Astrocyte (in vitro differentiated cells and primary cell): Measurements from ENCODE around the gene STRBP. TPM values are rescaled to one million over a fixed set of nuclear protein-coding genes. Genes with fewer than 3 reads are reported as not detected.

Experiments used
- DNase-seq: peaks from one replicate; pipeline ENCODE4 v3.0.0-alpha.2; 2010; ENCODE audit warnings: low read depth
- FAIRE-seq: peaks from 2 replicates; lab custom pipeline; 2011; peaks lifted over from hg19 to GRCh38; lab: Jason Lieb, UNC
- H2AFZ ChIP-seq: 2 replicates; pipeline ENCODE4 v1.6.0; 2012; ENCODE audit warnings: low read depth, low read length, inconsistent platforms
- H3K27ac ChIP-seq: 2 replicates; pipeline ENCODE4 v1.5.1; 2011; ENCODE audit warnings: low read depth, low read length, inconsistent platforms
- H3K27me3 ChIP-seq: 2 replicates; pipeline ENCODE4 v1.6.0; 2011; ENCODE audit warnings: low read length, inconsistent platforms; ENCODE audit not compliant: insufficient read depth
- H3K36me3 ChIP-seq: 2 replicates; pipeline ENCODE4 v1.5.1; 2011; ENCODE audit warnings: low read length, inconsistent platforms; ENCODE audit not compliant: insufficient read depth
- H3K4me1 ChIP-seq: 2 replicates; pipeline ENCODE4 v1.5.1; 2011; ENCODE audit warnings: low read length, inconsistent platforms; ENCODE audit not compliant: insufficient read depth
- H3K4me2 ChIP-seq: 2 replicates; pipeline ENCODE4 v1.6.0; 2012; ENCODE audit warnings: low read length, inconsistent platforms
- H3K4me3 ChIP-seq: 2 replicates; pipeline ENCODE4 v1.5.1; 2011; ENCODE audit warnings: low read depth, mild to moderate bottlenecking, low read length, inconsistent platforms; ENCODE audit not compliant: insufficient read depth
- H3K79me2 ChIP-seq: 2 replicates; pipeline ENCODE4 v1.6.0; 2012; ENCODE audit warnings: mild to moderate bottlenecking, low read length, inconsistent platforms; ENCODE audit not compliant: insufficient read depth
- H3K9ac ChIP-seq: 2 replicates; pipeline ENCODE4 v1.6.0; 2012; ENCODE audit warnings: mild to moderate bottlenecking, low read length, inconsistent platforms
- H3K9me3 ChIP-seq: 2 replicates; pipeline ENCODE4 v1.5.1; 2012; ENCODE audit warnings: low read depth, mild to moderate bottlenecking, low read length, inconsistent platforms; ENCODE audit not compliant: insufficient read depth
- H4K20me1 ChIP-seq: 2 replicates; pipeline ENCODE4 v1.6.0; 2012; ENCODE audit warnings: low read length, inconsistent platforms; ENCODE audit not compliant: insufficient read depth
- H3K27ac Mint-ChIP-seq: one replicate; pipeline ENCODE4 v1.8.0; 2021; ENCODE audit warnings: mild to moderate bottlenecking, mixed read lengths; ENCODE audit not compliant: unreplicated experiment
- H3K27me3 Mint-ChIP-seq: one replicate; pipeline ENCODE4 v1.8.0; 2021; ENCODE audit warnings: low read depth, mixed read lengths; ENCODE audit not compliant: unreplicated experiment
- H3K36me3 Mint-ChIP-seq: one replicate; pipeline ENCODE4 v1.8.0; 2021; ENCODE audit warnings: low read depth, mixed read lengths; ENCODE audit not compliant: unreplicated experiment
- H3K4me1 Mint-ChIP-seq: one replicate; pipeline ENCODE4 v1.8.0; 2021; ENCODE audit warnings: low read depth, mixed read lengths; ENCODE audit not compliant: unreplicated experiment
- H3K4me3 Mint-ChIP-seq: one replicate; pipeline ENCODE4 v1.8.0; 2021; ENCODE audit warnings: mild to moderate bottlenecking, moderate library complexity, mixed read lengths; ENCODE audit not compliant: unreplicated experiment
- H3K9me3 Mint-ChIP-seq: one replicate; pipeline ENCODE4 v1.8.0; 2021; ENCODE audit warnings: mild to moderate bottlenecking, mixed read lengths; ENCODE audit not compliant: unreplicated experiment
- EZH2 ChIP-seq: IDR thresholded peaks from 2 replicates; pipeline ENCODE4 v1.6.1; 2012; ENCODE audit warnings: mild to moderate bottlenecking, low read length, inconsistent platforms; ENCODE audit not compliant: insufficient read depth
- total RNA-seq: library from RNA; stranded (reverse); gene quantifications from 2 replicates; pipeline ENCODE4 v1.2.1, GENCODE V29; 2021
- TF ChIP-seq, protein P1 (sequence below): IDR thresholded peaks from 2 replicates; pipeline ENCODE4 v1.5.1; 2011; ENCODE audit warnings: low read depth, mild to moderate bottlenecking, inconsistent platforms, low read length, moderate library complexity; ENCODE audit not compliant: insufficient read depth

Gene STRBP
- total RNA-seq, 1 donor from 2014 or later, result 13.1 TPM

DNA sequence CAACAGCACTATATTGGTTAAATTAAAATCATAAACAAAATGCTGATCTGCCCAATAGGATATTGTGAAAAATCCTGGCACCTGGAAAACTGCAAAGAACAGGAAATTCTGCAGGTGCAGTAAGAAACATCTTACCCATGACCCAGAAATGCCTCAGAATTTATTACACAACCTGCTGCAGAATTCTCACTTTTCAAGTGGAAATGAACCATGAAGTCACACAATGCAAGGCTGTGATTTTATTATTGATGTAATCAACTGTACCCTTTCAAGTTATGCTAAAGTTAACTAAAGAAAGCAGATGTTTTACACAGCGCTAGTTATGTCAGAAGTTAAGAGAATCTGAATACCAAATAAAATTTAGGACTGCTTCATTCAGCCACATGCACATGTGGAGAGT is 6.0 kb downstream of the STRBP start:
- FAIRE-seq (no peak), DNase-seq (no peak)
- Histone ChIP-seq H3K27me3 (peaks cover 14% of the 10 kb centered on the region), H3K9me3 (no peaks in the 10 kb centered on the region), H3K4me1 (no peaks in the 10 kb centered on the region), H3K27ac (no peak overlapping the region), H3K36me3 (no peaks in the 10 kb centered on the region), H3K9ac (no peak overlapping the region), H3K79me2 (no peaks in the 10 kb centered on the region), H4K20me1 (peaks cover 20% of the 10 kb centered on the region), H2AFZ (no peak overlapping the region), H3K4me2 (no peak overlapping the region), H3K4me3 (no peak overlapping the region)
- Mint-ChIP-seq H3K4me3 (no peak overlapping the region), H3K9me3 (no peaks in the 10 kb centered on the region), H3K36me3 (no peaks in the 10 kb centered on the region), H3K27me3 (peaks cover 5% of the 10 kb centered on the region), H3K27ac (no peak overlapping the region), H3K4me1 (no peaks in the 10 kb centered on the region)
- TF ChIP-seq, protein P1, sequence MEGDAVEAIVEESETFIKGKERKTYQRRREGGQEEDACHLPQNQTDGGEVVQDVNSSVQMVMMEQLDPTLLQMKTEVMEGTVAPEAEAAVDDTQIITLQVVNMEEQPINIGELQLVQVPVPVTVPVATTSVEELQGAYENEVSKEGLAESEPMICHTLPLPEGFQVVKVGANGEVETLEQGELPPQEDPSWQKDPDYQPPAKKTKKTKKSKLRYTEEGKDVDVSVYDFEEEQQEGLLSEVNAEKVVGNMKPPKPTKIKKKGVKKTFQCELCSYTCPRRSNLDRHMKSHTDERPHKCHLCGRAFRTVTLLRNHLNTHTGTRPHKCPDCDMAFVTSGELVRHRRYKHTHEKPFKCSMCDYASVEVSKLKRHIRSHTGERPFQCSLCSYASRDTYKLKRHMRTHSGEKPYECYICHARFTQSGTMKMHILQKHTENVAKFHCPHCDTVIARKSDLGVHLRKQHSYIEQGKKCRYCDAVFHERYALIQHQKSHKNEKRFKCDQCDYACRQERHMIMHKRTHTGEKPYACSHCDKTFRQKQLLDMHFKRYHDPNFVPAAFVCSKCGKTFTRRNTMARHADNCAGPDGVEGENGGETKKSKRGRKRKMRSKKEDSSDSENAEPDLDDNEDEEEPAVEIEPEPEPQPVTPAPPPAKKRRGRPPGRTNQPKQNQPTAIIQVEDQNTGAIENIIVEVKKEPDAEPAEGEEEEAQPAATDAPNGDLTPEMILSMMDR, result no peak
- TF ChIP-seq EZH2, result no peak

GRCh38 chr9:123261006-123261677 is 7.2 kb downstream of the STRBP start:
- no peak overlapping the region for H3K4me2 ChIP-seq
- H3K36me3 ChIP-seq, result no peaks in the 10 kb centered on the region
- no peaks in the 10 kb centered on the region for H3K4me1 ChIP-seq
- peaks cover 8% of the 10 kb centered on the region for H4K20me1 ChIP-seq
- no peaks in the 10 kb centered on the region for H3K9me3 Mint-ChIP-seq
- FAIRE-seq, result no peak
- DNase-seq, result no peak
- H3K27me3 Mint-ChIP-seq, result peaks cover under 1% of the 10 kb centered on the region
- no peak overlapping the region for H3K4me3 ChIP-seq
- H2AFZ ChIP-seq, result no peak overlapping the region
- H3K4me3 Mint-ChIP-seq, result no peak overlapping the region
- no peak overlapping the region for H3K27ac ChIP-seq
- H3K27ac Mint-ChIP-seq, result no peak overlapping the region
- no peaks in the 10 kb centered on the region for H3K9me3 ChIP-seq
- H3K36me3 Mint-ChIP-seq, result no peaks in the 10 kb centered on the region
- H3K4me1 Mint-ChIP-seq, result no peaks in the 10 kb centered on the region
- H3K27me3 ChIP-seq, result peaks cover 6% of the 10 kb centered on the region
- TF ChIP-seq EZH2, result no peak
- TF ChIP-seq, protein P1, result no peak
- H3K9ac ChIP-seq, result no peak overlapping the region
- H3K79me2 ChIP-seq, result no peaks in the 10 kb centered on the region

GRCh38 chr9:123260340-123260739 is 8.0 kb downstream of the STRBP start:
- no peak overlapping the region for H3K9ac ChIP-seq
- no peak for FAIRE-seq
- no peak overlapping the region for H3K27ac Mint-ChIP-seq
- no peaks in the 10 kb centered on the region for H3K79me2 ChIP-seq
- H3K4me1 ChIP-seq, result no peaks in the 10 kb centered on the region
- H3K27me3 Mint-ChIP-seq, result no peaks in the 10 kb centered on the region
- H3K27ac ChIP-seq, result no peak overlapping the region
- no peak overlapping the region for H3K4me2 ChIP-seq
- DNase-seq, result no peak
- no peaks in the 10 kb centered on the region for H3K27me3 ChIP-seq
- H3K36me3 ChIP-seq, result no peaks in the 10 kb centered on the region
- H3K9me3 ChIP-seq, result no peaks in the 10 kb centered on the region
- H2AFZ ChIP-seq, result no peak overlapping the region
- no peak overlapping the region for H3K4me3 ChIP-seq
- H3K4me1 Mint-ChIP-seq, result no peaks in the 10 kb centered on the region
- no peak overlapping the region for H3K4me3 Mint-ChIP-seq
- peaks cover 5% of the 10 kb centered on the region for H4K20me1 ChIP-seq
- TF ChIP-seq EZH2, result no peak
- TF ChIP-seq, protein P1, result no peak
- H3K9me3 Mint-ChIP-seq, result no peaks in the 10 kb centered on the region
- H3K36me3 Mint-ChIP-seq, result no peaks in the 10 kb centered on the region
